Heart left ventricle (tissue), 13 donors: ENCODE data around the gene TAMALIN.

Source experiments
- CTCF ChIP-seq, 12 donors: fragments of 200-600 bp; sonication (generic) in 4 of 12; IDR thresholded peaks; one replicate each; pipeline versions ENCODE4 v1.5.0 to v1.8.0; 2018 to 2022; ENCODE audit warnings: antibody characterized with exemption in 12 of 12, mild to moderate bottlenecking in 5 of 12
- POLR2A ChIP-seq, 2 donors: fragments of 450-650 bp; IDR thresholded peaks; one replicate each; pipeline ENCODE4 v1.6.1; 2017; ENCODE audit warnings: antibody characterized with exemption in 2 of 2, mild to moderate bottlenecking in 2 of 2, moderate library complexity in 2 of 2
- donor health status: ischemic (EF 13 %, LVEDD 7.1; RV severe dilation, severe dysfunction).
- donor health status: DM: no; HTN: yes; CAD: no.
- donor health status: DM: no; HTN: no; CAD: no.
- donor health status: ischemic (EF 25% LVEDD 6.9; RV normal size, moderate dysfunction).
- donor health status: ischemic (EF 25% LVEDD 5.7; RV mildly dilated, moderate dysfunction).
- donor health status: ischemic (EF 35%, LVEDD 5.7; RV mildly dilated, moderate dysfunction).
- donor health status: nonischemic (EF 11% LVEDD 7.7; RV severe dilation, severe dysfunction).
- donor health status: DM: yes; HTN: yes; CAD: no.
- donor health status: PGD.
- donor health status: ischemic (EF 29% LVEDD 5.4; RV normal size, mild dysfunction).
- donor health status: nonischemic (EF 23%, LVEDD 6.1; RV moderate dilation, normal function).

GRCh38 chr12:52060498-52061177 lies 53.9 kb downstream of the TAMALIN start:
- no peak for TF ChIP-seq CTCF (IDR thresholded peaks at IDR 0.05)
- TF ChIP-seq POLR2A (IDR thresholded peaks at IDR 0.05) = no peak
